ENCODE measurements around the gene ARHGEF28. TPM values are rescaled to one million over a fixed set of nuclear protein-coding genes. Genes with fewer than 3 reads are reported as not detected.

The ARHGEF28 gene
- total and polyA plus RNA-seq, 2 of the 13 experiments (the other 11 are each of a cell fraction or from before 2014, with no cell fraction given), result 17.4 to 34.1 TPM

DNA sequence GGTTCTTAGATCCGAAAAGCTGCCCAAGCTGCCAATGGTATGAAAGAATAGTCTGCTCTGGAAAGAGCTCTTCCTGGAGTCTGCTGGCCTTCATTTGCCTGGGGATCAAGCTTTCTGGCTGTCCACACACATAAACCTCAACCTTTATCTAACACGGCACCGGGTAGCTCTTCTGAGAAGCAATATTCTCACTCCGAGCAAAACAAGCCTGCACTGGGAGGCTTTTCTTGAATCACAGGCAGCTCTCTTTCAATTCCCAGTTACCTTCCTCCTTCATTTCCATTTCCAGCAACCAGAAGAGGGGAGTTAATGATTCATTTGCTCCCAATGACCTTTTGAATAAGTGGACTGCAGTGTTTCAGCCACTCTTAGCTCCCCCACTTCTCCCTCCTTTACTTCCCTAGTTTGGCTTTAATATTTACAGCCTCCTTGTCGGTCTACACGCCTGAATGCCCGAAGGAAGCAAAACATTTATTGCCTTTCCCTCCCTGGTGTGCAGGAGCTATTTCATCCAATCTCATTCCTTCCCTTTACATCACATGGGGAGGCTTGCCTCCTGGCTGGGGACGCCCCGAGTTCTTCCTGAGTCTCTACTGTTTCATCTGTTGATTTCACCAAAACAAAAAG, 187.1 kb downstream of the ARHGEF28 start (continued):
- TF ChIP-seq HNRNPUL1 (IDR thresholded peaks at IDR 0.05; ENCODE audit: low read depth, low read length) (peak; percentile 58), DMAP1 (CRISPR knock-in tag; IDR thresholded peaks at IDR 0.05) (peak; percentile 57; the same call in 1 of the 2 replicates), ZNF724P (CRISPR knock-in tag; IDR thresholded peaks at IDR 0.05; ENCODE audit: borderline replicate concordance) (no peak), SIN3A (IDR thresholded peaks at IDR 0.05; ENCODE audit: borderline replicate concordance, low read depth, low read length) (0 out of 2 replicates have a peak, but pooled peaks have one; percentile 53), POLR2A (IDR thresholded peaks at IDR 0.05; ENCODE audit: insufficient read depth in 1 of 2, low read depth in 2 of 2, low read length in 2 of 2) (peak; percentile 47 to 49; a peak in 3 of 4 replicates), KMT2A (CRISPR knock-in tag; IDR thresholded peaks at IDR 0.05) (peak; percentile 79), YEATS2 (CRISPR knock-in tag; IDR thresholded peaks at IDR 0.05; ENCODE audit: borderline replicate concordance) (peak; percentile 60; the same call in 1 of the 2 replicates), KAT7 (CRISPR knock-in tag; IDR thresholded peaks at IDR 0.05; ENCODE audit: borderline replicate concordance) (peak; percentile 61; the same call in 1 of the 2 replicates), KAT8 (CRISPR knock-in tag; IDR thresholded peaks at IDR 0.05) (peak; percentile 64), NR2C2 (CRISPR knock-in tag; IDR thresholded peaks at IDR 0.05; ENCODE audit: borderline replicate concordance) (peak; percentile 52; the same call in 1 of the 2 replicates), NFYC (CRISPR knock-in tag; IDR thresholded peaks at IDR 0.05) (peak; percentile 37; the same call in 1 of the 2 replicates), ZNF660 (CRISPR knock-in tag; IDR thresholded peaks at IDR 0.05; ENCODE audit: borderline replicate concordance, low read depth) (no peak), KMT2B (CRISPR knock-in tag; IDR thresholded peaks at IDR 0.05) (peak; percentile 26; the same call in 1 of the 2 replicates), THAP11 (CRISPR knock-in tag; IDR thresholded peaks at IDR 0.05) (peak; percentile 20), SOX6 (IDR thresholded peaks at IDR 0.05) (no peak), SOX6 (CRISPR knock-in tag; IDR thresholded peaks at IDR 0.05) (peak; percentile 30; the same call in 1 of the 2 replicates), ZNF367 (CRISPR knock-in tag; IDR thresholded peaks at IDR 0.05; ENCODE audit: borderline replicate concordance) (no peak), TAF1 (CRISPR knock-in tag; IDR thresholded peaks at IDR 0.05) (peak; percentile 53; the same call in 1 of the 2 replicates), MIXL1 (CRISPR knock-in tag; IDR thresholded peaks at IDR 0.05) (0 out of 2 replicates have a peak, but pooled peaks have one; percentile 44)
- TF ChIP-seq, protein P1, sequence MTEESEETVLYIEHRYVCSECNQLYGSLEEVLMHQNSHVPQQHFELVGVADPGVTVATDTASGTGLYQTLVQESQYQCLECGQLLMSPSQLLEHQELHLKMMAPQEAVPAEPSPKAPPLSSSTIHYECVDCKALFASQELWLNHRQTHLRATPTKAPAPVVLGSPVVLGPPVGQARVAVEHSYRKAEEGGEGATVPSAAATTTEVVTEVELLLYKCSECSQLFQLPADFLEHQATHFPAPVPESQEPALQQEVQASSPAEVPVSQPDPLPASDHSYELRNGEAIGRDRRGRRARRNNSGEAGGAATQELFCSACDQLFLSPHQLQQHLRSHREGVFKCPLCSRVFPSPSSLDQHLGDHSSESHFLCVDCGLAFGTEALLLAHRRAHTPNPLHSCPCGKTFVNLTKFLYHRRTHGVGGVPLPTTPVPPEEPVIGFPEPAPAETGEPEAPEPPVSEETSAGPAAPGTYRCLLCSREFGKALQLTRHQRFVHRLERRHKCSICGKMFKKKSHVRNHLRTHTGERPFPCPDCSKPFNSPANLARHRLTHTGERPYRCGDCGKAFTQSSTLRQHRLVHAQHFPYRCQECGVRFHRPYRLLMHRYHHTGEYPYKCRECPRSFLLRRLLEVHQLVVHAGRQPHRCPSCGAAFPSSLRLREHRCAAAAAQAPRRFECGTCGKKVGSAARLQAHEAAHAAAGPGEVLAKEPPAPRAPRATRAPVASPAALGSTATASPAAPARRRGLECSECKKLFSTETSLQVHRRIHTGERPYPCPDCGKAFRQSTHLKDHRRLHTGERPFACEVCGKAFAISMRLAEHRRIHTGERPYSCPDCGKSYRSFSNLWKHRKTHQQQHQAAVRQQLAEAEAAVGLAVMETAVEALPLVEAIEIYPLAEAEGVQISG (CRISPR knock-in tag; IDR thresholded peaks at IDR 0.05), result 0 out of 2 replicates have a peak, but pooled peaks have one; percentile 23
- TF ChIP-seq, protein P2, sequence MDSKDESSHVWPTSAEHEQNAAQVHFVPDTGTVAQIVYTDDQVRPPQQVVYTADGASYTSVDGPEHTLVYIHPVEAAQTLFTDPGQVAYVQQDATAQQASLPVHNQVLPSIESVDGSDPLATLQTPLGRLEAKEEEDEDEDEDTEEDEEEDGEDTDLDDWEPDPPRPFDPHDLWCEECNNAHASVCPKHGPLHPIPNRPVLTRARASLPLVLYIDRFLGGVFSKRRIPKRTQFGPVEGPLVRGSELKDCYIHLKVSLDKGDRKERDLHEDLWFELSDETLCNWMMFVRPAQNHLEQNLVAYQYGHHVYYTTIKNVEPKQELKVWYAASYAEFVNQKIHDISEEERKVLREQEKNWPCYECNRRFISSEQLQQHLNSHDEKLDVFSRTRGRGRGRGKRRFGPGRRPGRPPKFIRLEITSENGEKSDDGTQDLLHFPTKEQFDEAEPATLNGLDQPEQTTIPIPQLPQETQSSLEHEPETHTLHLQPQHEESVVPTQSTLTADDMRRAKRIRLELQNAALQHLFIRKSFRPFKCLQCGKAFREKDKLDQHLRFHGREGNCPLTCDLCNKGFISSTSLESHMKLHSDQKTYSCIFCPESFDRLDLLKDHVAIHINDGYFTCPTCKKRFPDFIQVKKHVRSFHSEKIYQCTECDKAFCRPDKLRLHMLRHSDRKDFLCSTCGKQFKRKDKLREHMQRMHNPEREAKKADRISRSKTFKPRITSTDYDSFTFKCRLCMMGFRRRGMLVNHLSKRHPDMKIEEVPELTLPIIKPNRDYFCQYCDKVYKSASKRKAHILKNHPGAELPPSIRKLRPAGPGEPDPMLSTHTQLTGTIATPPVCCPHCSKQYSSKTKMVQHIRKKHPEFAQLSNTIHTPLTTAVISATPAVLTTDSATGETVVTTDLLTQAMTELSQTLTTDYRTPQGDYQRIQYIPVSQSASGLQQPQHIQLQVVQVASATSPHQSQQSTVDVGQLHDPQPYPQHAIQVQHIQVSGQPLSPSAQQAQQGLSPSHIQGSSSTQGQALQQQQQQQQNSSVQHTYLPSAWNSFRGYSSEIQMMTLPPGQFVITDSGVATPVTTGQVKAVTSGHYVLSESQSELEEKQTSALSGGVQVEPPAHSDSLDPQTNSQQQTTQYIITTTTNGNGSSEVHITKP (CRISPR knock-in tag; IDR thresholded peaks at IDR 0.05; ENCODE audit: low read depth), result peak; percentile 47; the same call in 1 of the 2 replicates
- TF ChIP-seq, protein P3, sequence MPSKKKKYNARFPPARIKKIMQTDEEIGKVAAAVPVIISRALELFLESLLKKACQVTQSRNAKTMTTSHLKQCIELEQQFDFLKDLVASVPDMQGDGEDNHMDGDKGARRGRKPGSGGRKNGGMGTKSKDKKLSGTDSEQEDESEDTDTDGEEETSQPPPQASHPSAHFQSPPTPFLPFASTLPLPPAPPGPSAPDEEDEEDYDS (CRISPR knock-in tag; IDR thresholded peaks at IDR 0.05), result peak; percentile 72
- TF ChIP-seq, protein P4, sequence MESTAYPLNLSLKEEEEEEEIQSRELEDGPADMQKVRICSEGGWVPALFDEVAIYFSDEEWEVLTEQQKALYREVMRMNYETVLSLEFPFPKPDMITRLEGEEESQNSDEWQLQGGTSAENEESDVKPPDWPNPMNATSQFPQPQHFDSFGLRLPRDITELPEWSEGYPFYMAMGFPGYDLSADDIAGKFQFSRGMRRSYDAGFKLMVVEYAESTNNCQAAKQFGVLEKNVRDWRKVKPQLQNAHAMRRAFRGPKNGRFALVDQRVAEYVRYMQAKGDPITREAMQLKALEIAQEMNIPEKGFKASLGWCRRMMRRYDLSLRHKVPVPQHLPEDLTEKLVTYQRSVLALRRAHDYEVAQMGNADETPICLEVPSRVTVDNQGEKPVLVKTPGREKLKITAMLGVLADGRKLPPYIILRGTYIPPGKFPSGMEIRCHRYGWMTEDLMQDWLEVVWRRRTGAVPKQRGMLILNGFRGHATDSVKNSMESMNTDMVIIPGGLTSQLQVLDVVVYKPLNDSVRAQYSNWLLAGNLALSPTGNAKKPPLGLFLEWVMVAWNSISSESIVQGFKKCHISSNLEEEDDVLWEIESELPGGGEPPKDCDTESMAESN (CRISPR knock-in tag; conservative IDR thresholded peaks at IDR 0.05), result 0 out of 2 replicates have a peak, but pooled peaks have one; percentile 30
